IPS-NIHi7 (cell line): ENCODE measurements around the gene HYDIN.
"Not testable (repeated sequence)": the region's sequence is repeated elsewhere in the genome, so short reads cannot be mapped to it uniquely, and the experiment has no call there.

ENCODE experiments used
- DNase-seq: peaks from one replicate; pipeline ENCODE4 v3.0.0; 2012; ENCODE audit warnings: mixed read lengths; ENCODE audit errors: extremely low spot score

Gene HYDIN

DNA sequence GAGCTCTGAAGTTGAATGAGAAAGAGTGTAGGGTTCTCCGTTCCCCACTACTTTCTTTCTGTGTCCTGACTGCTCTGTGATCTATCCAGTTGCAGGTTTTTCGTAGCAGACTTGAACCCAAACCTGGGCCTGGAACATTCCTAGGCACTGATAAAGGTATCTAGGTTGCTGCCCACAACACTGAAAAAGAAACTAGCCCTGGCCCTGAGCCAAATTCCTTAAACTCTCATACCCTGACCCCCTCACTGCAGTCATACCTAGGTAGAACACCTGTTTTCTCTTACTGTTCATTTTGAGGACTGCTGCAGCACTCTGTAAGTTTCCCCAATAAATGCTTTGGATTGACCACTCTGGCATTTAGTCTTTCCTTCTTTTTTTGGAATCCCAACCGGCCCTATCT lies 5.4 kb downstream of the HYDIN start:
- no peak for DNase-seq

GRCh38 chr16:71218306-71218963 lies 12.1 kb downstream of the HYDIN start:
- no peak for DNase-seq

DNA sequence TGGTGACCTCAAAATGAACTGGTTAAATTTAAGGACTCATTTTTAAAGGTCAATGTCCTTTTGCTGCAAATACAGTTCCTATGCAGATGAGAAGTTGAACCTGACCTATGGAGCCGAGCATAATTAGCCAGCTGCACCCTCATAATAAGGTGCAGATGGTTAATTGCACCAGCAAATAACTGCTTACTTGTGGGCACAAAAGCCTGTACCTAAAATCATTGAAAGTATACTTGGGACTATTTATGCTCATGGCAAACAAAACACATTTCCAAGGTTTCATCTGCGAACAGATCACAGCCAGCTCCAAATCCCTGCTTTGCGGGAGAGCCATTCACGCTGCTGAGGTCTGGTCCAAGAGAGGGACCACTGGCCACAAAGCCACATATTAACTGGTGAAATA lies 13.0 kb downstream of the HYDIN start:
- DNase-seq, result no peak

GRCh38 chr16:71216714-71217113 lies 13.8 kb downstream of the HYDIN start:
- peak; percentile 20 for DNase-seq

DNA sequence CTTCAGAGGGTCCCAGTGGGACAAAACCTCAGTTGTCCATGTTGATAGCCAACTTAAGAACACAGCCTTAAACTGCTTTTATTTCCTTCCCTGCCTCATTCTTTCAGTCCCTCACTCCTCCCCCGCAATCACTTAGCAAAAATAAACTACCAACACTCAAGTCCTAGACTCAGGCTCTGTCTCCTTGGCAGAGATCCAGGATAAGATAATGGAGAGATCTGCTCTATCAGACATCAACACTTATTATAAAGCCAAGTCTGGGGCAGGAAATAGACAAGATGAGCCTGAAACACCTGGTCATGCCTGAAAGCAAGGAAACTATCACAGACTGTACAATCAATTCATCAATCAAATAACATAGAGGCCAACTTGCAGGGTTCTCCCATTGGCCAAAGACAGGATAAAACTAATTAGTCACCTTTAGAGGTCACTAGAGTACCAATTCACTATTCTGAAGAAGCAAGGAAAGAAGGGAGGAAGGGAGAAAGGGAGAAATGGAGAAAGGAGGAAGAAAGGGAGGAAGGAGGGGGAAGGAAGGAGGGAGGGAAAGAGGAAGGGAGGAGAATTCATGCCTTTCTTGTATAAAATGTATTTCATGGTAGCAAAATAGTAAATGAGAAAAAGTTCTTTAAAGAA lies 15.7 kb downstream of the HYDIN start:
- peak; percentile 33 for DNase-seq

DNA sequence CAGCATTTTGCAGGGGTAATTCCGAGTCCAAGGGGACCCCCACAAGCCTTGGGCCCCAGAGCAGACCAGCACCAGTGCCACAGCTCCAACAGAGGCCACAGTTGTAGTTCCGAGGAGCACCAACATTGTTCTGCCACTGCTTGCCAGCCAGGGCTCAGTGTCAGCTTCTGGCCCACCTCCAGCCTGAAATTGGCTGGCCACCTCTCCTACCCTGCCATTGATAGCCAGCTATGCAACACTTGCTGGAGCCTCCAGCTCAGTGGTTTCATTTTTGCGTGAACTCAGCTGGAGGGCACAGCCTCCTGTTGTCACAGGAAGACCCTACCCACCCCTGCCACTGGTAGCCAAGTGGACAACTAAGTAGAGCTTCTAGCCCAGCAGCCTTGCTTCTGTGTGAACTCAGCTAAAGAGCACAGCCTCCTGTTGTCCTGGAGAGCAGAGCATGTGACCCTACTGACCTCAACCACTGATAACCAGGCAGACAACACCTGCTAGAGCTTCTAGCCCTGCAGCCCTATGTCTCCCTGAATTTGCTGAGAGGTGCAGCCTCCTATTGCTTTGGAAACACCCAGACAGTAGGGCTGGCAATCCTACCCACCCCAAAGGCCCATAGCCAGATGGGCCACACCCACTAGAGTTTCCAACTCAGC lies 24.9 kb downstream of the HYDIN start:
- no peak for DNase-seq

- DNase-seq, result no peak
Observed at GRCh38 chr16:71203631-71204030, 26.9 kb downstream of the HYDIN start.

GRCh38 chr16:71201556-71201955 lies 29.0 kb downstream of the HYDIN start:
- DNase-seq, result no peak

- DNase-seq, result no peak
Observed at GRCh38 chr16:71201054-71201453, 29.5 kb downstream of the HYDIN start.

- DNase-seq, result no peak
Observed at GRCh38 chr16:71198408-71198807, 32.1 kb downstream of the HYDIN start.

DNA sequence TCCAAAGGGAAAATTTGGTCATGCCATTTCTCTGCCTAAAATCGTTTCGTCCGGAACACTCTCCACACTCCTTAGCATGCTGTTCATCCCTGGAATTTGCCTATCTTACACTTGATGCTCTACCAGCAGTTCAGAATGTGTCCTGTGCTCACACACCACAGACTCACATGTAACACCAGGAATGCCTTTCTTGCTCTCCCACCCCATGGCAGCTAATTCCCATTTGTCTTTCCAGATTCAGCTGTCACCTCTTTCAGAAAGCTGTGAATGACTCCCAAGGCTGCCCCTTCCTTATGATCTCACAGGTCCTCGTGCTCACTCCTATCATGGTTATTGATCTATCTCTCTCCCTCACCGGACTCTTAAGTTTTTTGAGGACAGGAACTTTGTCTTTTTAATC lies 38.1 kb downstream of the HYDIN start:
- DNase-seq, result no peak

DNA sequence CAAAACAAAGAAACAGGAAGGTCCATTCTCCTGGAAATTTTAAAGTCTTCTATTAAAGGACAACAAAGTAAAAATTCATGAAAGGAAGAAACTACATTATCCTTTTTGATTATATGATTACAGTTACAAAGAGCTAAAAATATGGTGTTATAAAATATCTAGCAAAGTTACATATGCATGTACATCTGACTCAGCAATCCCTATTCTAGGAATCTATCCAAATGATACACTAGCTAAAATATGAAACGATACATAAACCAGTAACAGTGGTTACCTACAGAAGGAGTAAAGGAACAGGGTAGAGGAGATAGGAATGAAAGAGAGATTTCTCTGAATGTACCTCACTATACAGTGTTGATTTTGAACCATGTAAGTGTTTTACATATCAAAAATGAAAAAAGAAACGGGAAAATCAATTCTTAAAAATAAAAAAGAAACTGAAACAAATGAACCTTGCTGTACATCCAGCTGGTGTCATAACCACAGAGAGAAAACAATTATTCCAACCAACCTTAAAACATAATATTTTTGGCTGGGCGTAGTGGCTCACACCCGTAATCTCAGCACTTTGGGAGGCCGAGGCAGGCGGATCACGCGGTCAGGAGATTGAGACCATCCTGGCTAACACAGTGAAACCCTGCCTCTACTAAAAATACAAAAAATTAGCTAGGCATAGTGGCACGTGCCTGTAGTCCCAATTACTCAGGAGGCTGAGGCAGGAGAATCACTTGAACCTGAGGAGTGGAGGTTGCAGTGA lies 41.4 kb downstream of the HYDIN start:
- no peak for DNase-seq

DNA sequence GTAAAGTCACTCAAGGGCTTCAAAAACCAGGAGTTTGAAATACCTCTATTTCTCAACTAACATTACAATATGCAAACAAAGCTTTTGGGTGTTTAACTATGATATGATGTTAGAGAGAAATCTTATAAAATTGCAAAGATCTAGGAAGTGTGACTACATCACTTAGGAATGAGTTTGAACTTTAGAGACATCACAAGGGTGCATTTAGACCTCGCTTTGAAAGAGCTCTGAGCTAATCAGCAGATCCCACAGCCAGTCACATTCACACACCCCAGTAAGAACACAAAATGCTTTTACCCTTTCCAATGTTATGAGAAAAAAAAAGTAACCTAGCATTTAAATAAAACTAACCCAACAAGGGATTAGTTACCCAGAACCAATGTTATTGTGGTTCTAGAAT lies 45.2 kb downstream of the HYDIN start:
- no peak for DNase-seq

- no peak for DNase-seq
Observed at GRCh38 chr16:71179569-71179968, 51.0 kb downstream of the HYDIN start.

DNA sequence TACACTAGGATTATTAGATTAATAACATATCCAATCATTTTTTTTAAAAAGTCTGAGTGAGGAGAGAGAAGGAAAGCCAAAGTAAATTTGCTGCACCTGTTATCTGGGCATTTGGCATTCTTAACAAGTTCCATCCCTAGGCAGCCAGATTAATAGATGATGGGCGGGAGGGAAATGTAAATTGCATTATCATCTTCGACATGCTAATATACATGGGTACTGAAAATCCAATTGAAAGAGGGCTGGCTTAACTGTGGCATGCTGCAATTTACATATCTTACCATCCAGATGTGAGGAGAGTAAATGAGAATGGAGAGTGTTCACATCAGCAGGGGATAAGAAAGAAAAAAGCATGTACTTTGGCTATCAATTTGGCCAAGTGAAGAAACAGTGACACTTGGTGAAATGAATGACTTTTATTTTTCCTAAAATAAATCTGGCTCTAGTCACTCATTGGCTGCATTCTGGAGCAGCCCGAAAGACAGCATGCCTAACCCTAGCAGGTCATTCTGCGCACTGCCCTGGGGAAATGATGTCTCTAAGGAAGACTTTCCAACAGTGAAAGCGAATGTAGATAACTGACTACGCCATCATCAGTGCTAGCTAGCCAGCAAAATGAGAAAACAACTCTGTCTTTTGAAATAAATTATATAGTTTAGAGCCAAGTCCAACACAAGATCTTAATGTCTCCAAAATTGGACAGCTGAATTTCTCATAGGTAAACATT lies 57.9 kb downstream of the HYDIN start:
- DNase-seq, result no peak

DNA sequence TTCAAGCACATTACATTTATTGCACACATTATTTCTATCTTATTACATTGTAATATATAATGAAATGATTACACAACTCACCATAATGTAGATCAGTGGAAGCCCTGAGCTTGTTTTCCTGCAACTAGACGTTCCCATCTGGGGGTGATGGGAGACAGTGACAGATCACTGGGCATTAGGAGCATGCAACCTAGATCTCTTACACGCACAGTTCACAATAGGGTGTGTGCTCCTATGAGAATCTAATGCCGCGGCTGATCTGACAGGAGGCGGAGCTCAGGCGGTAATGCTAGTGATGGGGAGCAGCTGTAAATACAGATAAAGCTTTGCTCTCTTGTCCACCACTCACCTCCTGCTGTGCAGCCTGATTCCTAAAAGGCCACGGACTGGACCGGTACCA lies 69.5 kb downstream of the HYDIN start:
- not testable (repeated sequence) for DNase-seq

DNA sequence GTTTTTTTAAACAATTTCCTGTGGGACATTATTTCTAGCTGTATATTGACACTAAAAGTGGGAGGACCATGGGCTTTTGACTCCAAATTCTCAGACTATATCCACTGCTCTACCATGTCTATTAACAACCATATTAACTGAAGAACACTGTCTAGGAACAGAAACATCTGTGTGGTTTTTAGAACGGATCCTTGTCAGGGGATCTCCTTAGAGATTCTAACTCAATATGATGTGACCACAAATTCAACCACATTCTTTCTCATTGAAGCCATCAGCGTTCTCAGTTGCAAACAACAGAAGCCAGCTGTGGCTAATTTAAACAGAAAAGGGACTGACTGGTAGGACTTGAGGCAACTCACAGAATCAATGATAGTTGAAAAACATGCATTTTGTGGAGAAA lies 73.2 kb downstream of the HYDIN start:
- DNase-seq, result not testable (repeated sequence)

GRCh38 chr16:71153329-71153728 lies 77.2 kb downstream of the HYDIN start:
- DNase-seq, result not testable (repeated sequence)

- not testable (repeated sequence) for DNase-seq
Observed at GRCh38 chr16:71151654-71152053, 78.9 kb downstream of the HYDIN start.

GRCh38 chr16:71143246-71143645 lies 87.3 kb downstream of the HYDIN start:
- DNase-seq, result not testable (repeated sequence)

DNA sequence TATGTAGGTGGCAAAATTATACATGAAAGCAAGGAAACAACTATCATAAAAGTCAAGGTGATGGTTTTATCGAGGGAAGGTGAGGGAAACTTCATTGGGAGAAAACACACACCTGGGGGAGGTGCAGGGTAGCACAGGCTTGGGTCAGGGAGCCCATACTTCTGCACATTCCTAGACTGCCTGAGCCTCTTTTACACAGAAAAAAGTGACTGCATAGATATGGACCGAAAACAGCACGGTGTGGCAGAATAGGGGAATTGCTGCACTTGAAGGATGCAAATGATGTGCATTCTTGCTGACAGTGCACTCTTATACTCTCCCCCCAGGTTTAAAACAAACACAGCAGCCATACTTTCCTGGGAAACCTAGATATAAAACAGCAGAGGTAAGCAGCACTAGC lies 120.0 kb downstream of the HYDIN start:
- not testable (repeated sequence) for DNase-seq
